NT2/D1 (cell line): ENCODE data around the gene FAM118A.

ENCODE experiments used
- DNase-seq: peaks from one replicate; pipeline ENCODE4 v3.0.0-alpha.2; 2011; ENCODE audit warnings: low read depth, low spot score
- H3K27me3 ChIP-seq: 2 replicates; pipeline ENCODE4 v1.6.0; 2011; ENCODE audit warnings: mild to moderate bottlenecking; ENCODE audit not compliant: insufficient read length, insufficient read depth
- H3K36me3 ChIP-seq: 2 replicates; pipeline ENCODE4 v1.6.1; 2011; ENCODE audit warnings: mild to moderate bottlenecking, low read length, mixed read lengths; ENCODE audit not compliant: insufficient read depth, insufficient read length
- H3K4me1 ChIP-seq: 2 replicates; pipeline ENCODE4 v1.5.1; 2011; ENCODE audit not compliant: insufficient read depth, insufficient read length
- H3K4me3 ChIP-seq: 2 replicates; pipeline ENCODE4 v1.5.1; 2011; ENCODE audit warnings: low read depth; ENCODE audit not compliant: insufficient read length
- H3K9ac ChIP-seq: 2 replicates; pipeline ENCODE4 v1.6.0; 2011; ENCODE audit warnings: low read depth; ENCODE audit not compliant: insufficient read length
- H3K9me3 ChIP-seq: 2 replicates; pipeline ENCODE4 v1.5.1; 2011; ENCODE audit warnings: mild to moderate bottlenecking, low read length; ENCODE audit not compliant: insufficient read depth
- SUZ12 ChIP-seq: IDR thresholded peaks from 2 replicates; pipeline ENCODE4 v1.6.1; 2011; ENCODE audit not compliant: insufficient read length, insufficient read depth; ENCODE audit errors: extremely low read depth
- YY1 ChIP-seq: IDR thresholded peaks from 2 replicates; pipeline ENCODE4 v1.6.1; 2011; ENCODE audit not compliant: insufficient read length, insufficient read depth
- ZNF274 ChIP-seq: IDR thresholded peaks from 2 replicates; pipeline ENCODE4 v1.6.1; 2011; ENCODE audit warnings: mild to moderate bottlenecking, low read depth, low read length

FAM118A gene

GRCh38 chr22:45328822-45329529, 19.2 kb downstream of the FAM118A start:
- Histone ChIP-seq H3K36me3 (peaks cover 53% of the 10 kb centered on the region), H3K9me3 (no peaks in the 10 kb centered on the region), H3K4me3 (no peak overlapping the region), H3K27me3 (no peaks in the 10 kb centered on the region), H3K4me1 (no peaks in the 10 kb centered on the region), H3K9ac (no peak overlapping the region)
- TF ChIP-seq SUZ12 (no peak), ZNF274 (no peak), YY1 (no peak)
- DNase-seq, result no peak

- no peak for TF ChIP-seq ZNF274
- no peak for TF ChIP-seq YY1
- TF ChIP-seq SUZ12, result no peak
- Histone ChIP-seq H3K36me3 (peaks cover 53% of the 10 kb centered on the region), H3K9ac (no peak overlapping the region), H3K9me3 (no peaks in the 10 kb centered on the region), H3K27me3 (no peaks in the 10 kb centered on the region), H3K4me1 (no peaks in the 10 kb centered on the region), H3K4me3 (no peak overlapping the region)
- no peak for DNase-seq
These were observed 19.8 kb downstream of the FAM118A start for GRCh38 chr22:45329530-45329936.

- Histone ChIP-seq H3K9ac (no peak overlapping the region), H3K9me3 (no peaks in the 10 kb centered on the region), H3K4me3 (no peak overlapping the region), H3K36me3 (peaks cover 58% of the 10 kb centered on the region), H3K27me3 (no peaks in the 10 kb centered on the region), H3K4me1 (no peaks in the 10 kb centered on the region)
- DNase-seq, result no peak
- TF ChIP-seq YY1 (no peak), SUZ12 (no peak), ZNF274 (no peak)
These were observed 20.8 kb downstream of the FAM118A start for GRCh38 chr22:45330548-45330947.

- Histone ChIP-seq H3K27me3 (no peaks in the 10 kb centered on the region), H3K36me3 (peaks cover 62% of the 10 kb centered on the region), H3K9ac (no peak overlapping the region), H3K4me3 (no peak overlapping the region), H3K9me3 (no peaks in the 10 kb centered on the region), H3K4me1 (no peaks in the 10 kb centered on the region)
- DNase-seq, result no peak
- TF ChIP-seq SUZ12 (no peak), ZNF274 (no peak), YY1 (no peak)
These were observed 21.8 kb downstream of the FAM118A start for GRCh38 chr22:45331486-45331885.

GRCh38 chr22:45332001-45332400, 22.3 kb downstream of the FAM118A start:
- H3K9me3 ChIP-seq, result no peaks in the 10 kb centered on the region
- H3K9ac ChIP-seq, result no peak overlapping the region
- no peak for TF ChIP-seq SUZ12
- TF ChIP-seq ZNF274, result no peak
- DNase-seq, result no peak
- no peak overlapping the region for H3K4me3 ChIP-seq
- no peaks in the 10 kb centered on the region for H3K27me3 ChIP-seq
- no peaks in the 10 kb centered on the region for H3K4me1 ChIP-seq
- H3K36me3 ChIP-seq, result peaks cover 67% of the 10 kb centered on the region

- no peak for TF ChIP-seq YY1
- no peak for TF ChIP-seq ZNF274
- TF ChIP-seq SUZ12, result no peak
These were observed 24.3 kb downstream of the FAM118A start for GRCh38 chr22:45334068-45334467.

GRCh38 chr22:45334528-45334927, 24.8 kb downstream of the FAM118A start:
- Histone ChIP-seq H3K36me3 (peaks cover 53% of the 10 kb centered on the region), H3K9me3 (no peaks in the 10 kb centered on the region), H3K9ac (no peak overlapping the region), H3K4me3 (no peak overlapping the region), H3K4me1 (no peaks in the 10 kb centered on the region), H3K27me3 (no peaks in the 10 kb centered on the region)
- no peak for DNase-seq
- no peak for TF ChIP-seq SUZ12
- TF ChIP-seq YY1, result no peak
- TF ChIP-seq ZNF274, result no peak

More at GRCh38 chr22:45334068-45334467, 24.3 kb downstream of the FAM118A start:
- Histone ChIP-seq H3K27me3 (no peaks in the 10 kb centered on the region), H3K36me3 (peaks cover 56% of the 10 kb centered on the region), H3K4me1 (no peaks in the 10 kb centered on the region), H3K4me3 (no peak overlapping the region), H3K9me3 (no peaks in the 10 kb centered on the region), H3K9ac (no peak overlapping the region)
- no peak for DNase-seq
